Activated naive CD4-positive, alpha-beta T cell treated with anti-CD3 and anti-CD28 coated beads for 36 hours (primary cell): ENCODE measurements around the gene TRHDE. TPM values are rescaled to one million over a fixed set of nuclear protein-coding genes. Genes with fewer than 3 reads are reported as not detected.

Experiments
- CTCF ChIA-PET: fragments of 350-600 bp; sonication (Branson Sonifier 250); formaldehyde crosslinking; loops from one replicate; lab custom pipeline; 2021; ENCODE audit warnings: antibody characterized with exemption; lab: Charles Lee
- DNase-seq: peaks from one replicate; pipeline ENCODE4 v3.0.0-alpha.2; 2020
- H3K27ac Mint-ChIP-seq: one replicate; pipeline ENCODE4 v1.8.0; 2021; ENCODE audit warnings: mild to moderate bottlenecking, mixed read lengths
- H3K27me3 Mint-ChIP-seq: one replicate; pipeline ENCODE4 v1.8.0; 2021; ENCODE audit warnings: low read depth, mixed read lengths
- H3K36me3 Mint-ChIP-seq: one replicate; pipeline ENCODE4 v1.8.0; 2021; ENCODE audit warnings: low read depth, mixed read lengths
- H3K4me1 Mint-ChIP-seq: one replicate; pipeline ENCODE4 v1.8.0; 2021; ENCODE audit warnings: low read depth, mixed read lengths
- H3K4me3 Mint-ChIP-seq: one replicate; pipeline ENCODE4 v1.8.0; 2021; ENCODE audit warnings: mild to moderate bottlenecking, moderate library complexity, mixed read lengths
- H3K9me3 Mint-ChIP-seq: one replicate; pipeline ENCODE4 v1.8.0; 2021; ENCODE audit warnings: mixed read lengths
- intact Hi-C: fragments of 100-400 bp; cut with micrococcal nuclease; formaldehyde crosslinking; loops from one replicate; pipeline ENCODE4 v1.15.1; 2023
- total RNA-seq, 2 experiments: library from RNA; stranded (reverse); gene quantifications; one replicate each; pipeline ENCODE4 v1.2.3, GENCODE V29; 2021

The TRHDE gene
- total RNA-seq, 2 experiments from 2014 or later: not detected

DNA sequence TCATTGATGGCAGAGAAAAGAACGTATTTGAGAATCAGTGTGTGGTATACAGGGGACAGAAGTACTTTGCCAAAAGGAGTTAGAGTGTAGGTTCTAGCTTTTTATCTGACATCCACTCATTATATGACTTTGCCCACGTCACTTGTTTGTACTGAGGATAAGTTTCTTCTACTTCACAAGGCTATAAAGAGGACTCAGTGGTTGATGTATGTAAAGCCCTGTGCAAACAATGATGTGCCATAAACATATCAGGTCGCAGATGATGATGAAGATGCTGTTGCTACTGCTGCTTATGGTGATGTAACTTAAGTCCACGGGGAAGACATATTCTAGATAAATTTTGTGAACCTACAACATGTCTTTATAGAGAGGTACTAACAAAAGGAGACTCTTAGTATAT, 66.3 kb downstream of the TRHDE start:
- no peak overlapping the region for H3K4me3 Mint-ChIP-seq
- intact Hi-C loops: no loop called here
- no peaks in the 10 kb centered on the region for H3K9me3 Mint-ChIP-seq
- CTCF ChIA-PET: interaction anchor here (0.9 kb wide), 1 partner anchor 558 kb away, joined by 3 read pairs; no protein-coding TSS in a partner anchor
- no peak overlapping the region for H3K27ac Mint-ChIP-seq
- H3K27me3 Mint-ChIP-seq: no peaks in the 10 kb centered on the region
- no peaks in the 10 kb centered on the region for H3K36me3 Mint-ChIP-seq
- DNase-seq: no peak
- H3K4me1 Mint-ChIP-seq: no peaks in the 10 kb centered on the region

DNA sequence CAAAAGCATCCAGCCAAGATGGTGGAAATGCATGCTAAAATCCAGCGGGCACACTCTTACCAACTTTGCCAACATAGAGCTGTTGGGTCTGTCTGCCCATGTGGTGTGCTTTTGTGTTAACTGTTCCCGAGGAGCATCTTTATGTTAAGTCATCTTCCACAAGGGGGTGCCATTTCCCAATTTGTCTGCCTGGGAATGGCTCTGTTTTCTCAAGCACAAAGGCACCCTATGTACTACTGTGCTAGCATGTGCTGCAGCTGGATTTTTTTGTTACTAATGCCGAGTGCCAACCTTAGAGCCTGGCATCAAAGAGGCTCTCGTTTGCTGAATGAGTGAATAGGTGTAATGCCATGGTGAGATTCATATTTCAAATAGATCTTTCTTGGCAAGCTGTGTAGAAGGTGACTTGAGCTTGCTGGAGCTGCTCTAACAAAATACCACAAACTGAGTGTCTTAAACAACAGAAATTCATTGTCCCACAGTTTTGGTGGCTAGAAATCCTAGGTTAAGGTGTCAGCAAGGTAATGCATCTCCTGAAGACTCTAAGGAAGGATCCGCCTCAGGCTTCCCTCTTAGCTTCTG, 74.3 kb downstream of the TRHDE start:
- no peak overlapping the region for H3K27ac Mint-ChIP-seq
- no peaks in the 10 kb centered on the region for H3K36me3 Mint-ChIP-seq
- CTCF ChIA-PET: no interaction called here
- no peaks in the 10 kb centered on the region for H3K9me3 Mint-ChIP-seq
- DNase-seq: peak; percentile 68
- no peaks in the 10 kb centered on the region for H3K27me3 Mint-ChIP-seq
- no peaks in the 10 kb centered on the region for H3K4me1 Mint-ChIP-seq
- H3K4me3 Mint-ChIP-seq: no peak overlapping the region
- intact Hi-C loops: loop anchor here (2.0 to 5.0 kb wide), 2 partner anchors 330 to 1971 kb away; no protein-coding TSS in a partner anchor

DNA sequence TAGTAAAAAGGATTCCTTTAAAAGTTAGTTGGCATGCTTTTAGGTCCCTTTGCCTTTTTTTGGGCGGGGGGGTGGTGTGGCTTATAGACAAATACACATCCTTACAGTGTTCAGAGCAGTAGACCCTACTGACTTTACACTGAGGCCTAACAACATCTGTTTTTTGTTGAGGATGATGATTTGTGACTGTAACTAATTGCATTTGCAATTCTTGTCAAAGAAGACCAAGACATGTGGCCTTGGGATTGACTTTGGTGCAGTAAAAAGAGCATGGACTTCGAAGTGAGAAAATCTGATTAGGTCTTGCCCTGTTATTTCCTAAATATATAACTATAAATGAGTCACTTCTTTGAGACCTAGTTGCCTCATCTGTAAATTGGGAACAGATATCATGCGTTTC, 77.3 kb downstream of the TRHDE start:
- Mint-ChIP-seq H3K27me3 (no peaks in the 10 kb centered on the region), H3K36me3 (no peaks in the 10 kb centered on the region), H3K4me1 (no peaks in the 10 kb centered on the region), H3K27ac (no peak overlapping the region), H3K9me3 (no peaks in the 10 kb centered on the region), H3K4me3 (no peak overlapping the region)
- DNase-seq: no peak
- CTCF ChIA-PET: no interaction called here
- intact Hi-C loops: loop anchor here (5.0 kb wide), 1 partner anchor 1968 kb away; no protein-coding TSS in a partner anchor

DNA sequence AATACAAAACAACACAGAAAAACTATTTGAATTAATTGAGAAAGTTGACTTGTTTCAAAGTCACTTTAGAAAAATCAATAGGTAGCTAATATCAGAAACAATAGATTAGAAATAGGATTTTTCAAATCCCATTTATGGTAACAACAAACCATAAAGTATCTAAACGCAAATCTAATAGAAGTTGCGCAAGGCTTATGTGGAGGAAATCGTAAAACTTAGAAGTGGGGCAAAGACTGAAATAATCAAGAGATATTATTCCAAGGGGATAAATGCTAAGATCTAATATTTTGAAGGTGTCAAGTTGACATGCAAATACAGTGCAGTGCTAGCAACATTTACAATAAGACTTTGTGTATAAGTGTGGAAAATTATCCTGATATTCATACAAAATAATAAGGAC, 87.2 kb downstream of the TRHDE start:
- H3K36me3 Mint-ChIP-seq: no peaks in the 10 kb centered on the region
- no peaks in the 10 kb centered on the region for H3K4me1 Mint-ChIP-seq
- no peaks in the 10 kb centered on the region for H3K27me3 Mint-ChIP-seq
- CTCF ChIA-PET: no interaction called here
- H3K4me3 Mint-ChIP-seq: no peak overlapping the region
- DNase-seq: no peak
- peaks cover 3% of the 10 kb centered on the region for H3K9me3 Mint-ChIP-seq
- H3K27ac Mint-ChIP-seq: no peak overlapping the region
- intact Hi-C loops: no loop called here

DNA sequence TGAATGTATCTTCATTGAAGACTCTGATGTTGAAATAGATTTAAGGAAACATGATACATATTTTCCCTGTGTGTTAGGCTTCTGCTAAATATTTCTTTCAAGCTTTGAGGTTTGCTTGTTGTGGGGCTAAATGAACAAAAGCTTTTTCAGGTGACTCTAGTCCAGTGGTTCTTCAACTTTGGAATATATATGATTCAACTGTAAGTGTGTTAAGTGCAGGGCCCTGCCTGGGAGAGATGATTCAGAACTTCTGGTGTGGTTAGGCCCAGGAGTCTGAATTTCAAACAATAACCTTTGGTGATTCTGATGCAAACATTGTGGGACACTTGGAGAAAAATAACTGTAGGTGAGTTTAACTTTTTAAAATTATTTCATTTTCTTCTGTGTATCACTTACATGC, 93.0 kb downstream of the TRHDE start:
- Mint-ChIP-seq H3K4me1 (no peaks in the 10 kb centered on the region), H3K27me3 (no peaks in the 10 kb centered on the region), H3K4me3 (no peak overlapping the region), H3K9me3 (no peaks in the 10 kb centered on the region), H3K27ac (no peak overlapping the region), H3K36me3 (no peaks in the 10 kb centered on the region)
- CTCF ChIA-PET: no interaction called here
- DNase-seq: no peak
- intact Hi-C loops: no loop called here

DNA sequence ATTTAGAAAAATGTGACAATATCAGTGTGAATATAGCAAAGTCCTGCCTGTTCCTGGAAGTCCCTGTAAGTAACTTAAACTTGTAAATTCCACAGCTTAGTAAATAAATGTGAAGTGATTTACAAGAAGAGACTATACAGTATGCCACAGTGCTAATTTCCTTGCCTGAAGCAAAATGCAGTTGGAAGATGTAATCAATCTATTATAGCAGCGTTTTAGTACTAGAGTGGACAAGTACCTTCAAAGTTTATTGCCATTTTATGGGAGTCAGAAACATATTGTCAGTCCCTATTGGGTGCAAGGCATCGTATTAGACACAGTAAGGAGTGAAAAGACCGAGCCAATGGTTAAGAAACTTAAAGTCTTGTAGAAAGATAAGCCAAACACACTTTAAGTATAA, 94.1 kb downstream of the TRHDE start:
- intact Hi-C loops: no loop called here

DNA sequence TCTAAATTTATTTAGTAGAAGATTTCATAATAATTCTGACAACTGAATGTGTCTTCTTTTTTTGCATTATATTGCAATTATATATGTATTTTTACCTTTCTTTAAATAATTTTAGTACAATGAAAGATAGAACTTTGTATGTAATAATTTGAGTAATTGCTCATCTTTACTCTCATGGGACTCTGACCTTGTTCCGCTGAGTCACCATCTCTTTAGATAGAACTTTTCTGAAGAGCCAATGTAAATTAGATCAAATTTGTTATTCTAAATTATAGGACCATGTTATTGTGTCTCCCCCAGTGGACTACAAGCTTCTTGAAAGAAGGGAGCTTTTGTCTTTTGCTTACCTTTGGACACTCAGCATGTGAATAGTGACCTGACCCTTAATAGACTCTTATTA, 96.1 kb downstream of the TRHDE start:
- Mint-ChIP-seq H3K4me3 (no peak overlapping the region), H3K27ac (no peak overlapping the region), H3K4me1 (no peaks in the 10 kb centered on the region), H3K27me3 (no peaks in the 10 kb centered on the region), H3K9me3 (no peaks in the 10 kb centered on the region), H3K36me3 (no peaks in the 10 kb centered on the region)
- intact Hi-C loops: no loop called here
- CTCF ChIA-PET: no interaction called here
- DNase-seq: no peak

More for the DNA sequence above, 94.1 kb downstream of the TRHDE start:
- CTCF ChIA-PET: no interaction called here
- Mint-ChIP-seq H3K27me3 (no peaks in the 10 kb centered on the region), H3K36me3 (no peaks in the 10 kb centered on the region), H3K4me1 (no peaks in the 10 kb centered on the region), H3K4me3 (no peak overlapping the region), H3K27ac (no peak overlapping the region), H3K9me3 (no peaks in the 10 kb centered on the region)
- DNase-seq: no peak

DNA sequence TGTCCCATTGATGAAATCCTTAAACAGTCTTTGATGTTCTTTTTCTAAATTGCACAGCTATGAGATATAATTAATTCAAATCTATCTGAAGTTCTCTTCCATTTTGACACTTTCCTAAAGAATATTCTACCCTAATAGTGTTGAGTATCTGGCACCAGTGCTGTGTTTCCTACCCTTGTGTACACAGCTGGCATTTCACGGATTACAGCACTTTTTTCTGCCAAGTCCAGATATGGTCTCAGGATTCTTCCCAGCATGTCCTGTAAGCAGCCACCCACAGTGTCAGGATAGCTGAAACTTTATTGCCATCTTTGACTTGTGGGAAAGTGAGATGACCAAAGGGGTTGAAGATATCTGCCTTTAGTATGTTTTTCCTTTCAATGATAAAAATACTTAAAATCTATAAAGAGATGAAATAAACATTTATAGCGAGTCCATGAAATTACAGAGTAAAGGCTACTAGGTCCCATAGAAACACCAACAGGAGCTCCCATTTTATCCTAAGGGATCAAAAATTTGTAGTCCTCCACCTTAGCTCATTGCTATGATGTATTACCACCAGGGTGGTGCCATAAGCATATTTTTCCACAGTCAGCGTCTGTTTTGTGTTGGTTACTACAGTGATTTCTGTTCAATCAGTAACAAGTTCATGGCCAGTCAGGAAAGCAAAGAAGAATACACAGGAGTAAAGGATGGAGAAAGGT, 96.7 kb downstream of the TRHDE start:
- no peaks in the 10 kb centered on the region for H3K9me3 Mint-ChIP-seq
- no peak for DNase-seq
- H3K27ac Mint-ChIP-seq: no peak overlapping the region
- H3K27me3 Mint-ChIP-seq: no peaks in the 10 kb centered on the region
- no peaks in the 10 kb centered on the region for H3K36me3 Mint-ChIP-seq
- H3K4me3 Mint-ChIP-seq: no peak overlapping the region
- no peaks in the 10 kb centered on the region for H3K4me1 Mint-ChIP-seq
- intact Hi-C loops: no loop called here
- CTCF ChIA-PET: no interaction called here

DNA sequence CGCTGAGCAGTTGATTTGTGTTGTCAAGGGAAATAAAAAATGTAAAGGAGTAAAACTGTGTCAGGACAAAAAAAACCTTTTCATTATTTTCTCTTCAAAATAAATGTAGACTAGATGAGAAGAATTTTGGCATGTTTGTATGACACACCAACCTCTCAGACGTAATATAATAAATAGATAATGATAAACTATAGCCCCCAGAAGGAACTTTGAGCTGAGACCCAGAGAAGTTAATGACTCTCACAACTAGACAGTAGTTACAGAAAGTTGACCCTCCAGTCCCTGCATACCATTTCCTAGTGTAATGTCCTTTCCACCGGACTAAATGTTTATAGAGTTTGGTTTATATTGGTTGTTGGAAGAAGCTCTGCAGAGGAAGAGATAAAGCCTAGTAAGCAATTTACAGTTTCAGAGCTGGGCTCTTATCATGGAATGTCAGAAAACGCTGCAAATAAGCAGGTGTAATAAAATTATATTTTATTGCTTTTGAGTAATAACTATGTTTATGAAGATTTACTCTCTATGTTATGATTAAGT, 97.3 kb downstream of the TRHDE start:
- intact Hi-C loops: no loop called here
- no peaks in the 10 kb centered on the region for H3K36me3 Mint-ChIP-seq
- H3K27me3 Mint-ChIP-seq: no peaks in the 10 kb centered on the region
- no peak overlapping the region for H3K4me3 Mint-ChIP-seq
- no peak for DNase-seq
- CTCF ChIA-PET: no interaction called here
- H3K9me3 Mint-ChIP-seq: no peaks in the 10 kb centered on the region
- no peaks in the 10 kb centered on the region for H3K4me1 Mint-ChIP-seq
- no peak overlapping the region for H3K27ac Mint-ChIP-seq

DNA sequence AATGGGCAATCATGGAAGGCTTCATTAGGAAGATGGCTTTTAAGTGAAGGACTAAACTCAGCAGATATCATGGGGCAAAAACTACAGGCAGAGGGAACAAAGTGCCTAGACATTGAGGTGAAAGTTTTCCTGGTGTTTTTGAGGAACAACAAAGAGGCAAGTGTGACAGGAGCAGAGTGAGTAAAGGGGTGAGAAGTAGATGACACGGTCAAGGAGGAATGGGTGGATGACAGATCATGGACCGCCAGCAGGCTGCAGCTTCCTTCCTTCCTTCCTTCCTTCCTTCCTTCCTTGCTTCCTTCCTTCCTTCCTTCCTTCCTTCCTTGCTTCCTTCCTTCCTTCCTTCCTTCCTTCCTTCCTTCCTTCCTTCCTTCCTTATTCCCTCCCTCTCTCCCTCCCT, 108.3 kb downstream of the TRHDE start:
- H3K36me3 Mint-ChIP-seq: no peaks in the 10 kb centered on the region
- H3K27ac Mint-ChIP-seq: no peak overlapping the region
- H3K9me3 Mint-ChIP-seq: peaks cover 6% of the 10 kb centered on the region
- H3K4me3 Mint-ChIP-seq: no peak overlapping the region
- CTCF ChIA-PET: no interaction called here
- no peaks in the 10 kb centered on the region for H3K27me3 Mint-ChIP-seq
- DNase-seq: no peak
- no peaks in the 10 kb centered on the region for H3K4me1 Mint-ChIP-seq
- intact Hi-C loops: no loop called here

DNA sequence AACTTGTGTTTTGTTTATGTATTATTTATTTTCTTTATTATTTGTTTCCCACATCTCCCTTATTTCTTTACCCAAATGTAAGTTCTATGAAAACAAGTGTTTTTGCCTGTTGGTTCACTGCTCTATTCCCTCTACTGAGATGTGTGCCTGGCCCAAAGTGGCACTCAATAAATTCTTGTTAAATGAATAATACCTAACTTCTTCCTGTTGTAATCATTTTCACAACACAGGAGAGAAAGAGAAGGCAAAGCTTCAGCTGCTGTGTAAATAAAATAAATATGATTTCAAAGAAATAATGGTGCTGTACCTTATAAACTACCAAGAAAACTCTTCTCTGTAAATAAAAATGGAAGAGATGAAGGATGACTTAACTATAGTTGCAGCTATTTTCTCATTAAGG, 116.2 kb downstream of the TRHDE start:
- intact Hi-C loops: no loop called here
- H3K4me1 Mint-ChIP-seq: no peaks in the 10 kb centered on the region
- CTCF ChIA-PET: no interaction called here
- no peaks in the 10 kb centered on the region for H3K36me3 Mint-ChIP-seq
- peaks cover 5% of the 10 kb centered on the region for H3K9me3 Mint-ChIP-seq
- no peak overlapping the region for H3K4me3 Mint-ChIP-seq
- H3K27ac Mint-ChIP-seq: no peak overlapping the region
- no peaks in the 10 kb centered on the region for H3K27me3 Mint-ChIP-seq
- no peak for DNase-seq

DNA sequence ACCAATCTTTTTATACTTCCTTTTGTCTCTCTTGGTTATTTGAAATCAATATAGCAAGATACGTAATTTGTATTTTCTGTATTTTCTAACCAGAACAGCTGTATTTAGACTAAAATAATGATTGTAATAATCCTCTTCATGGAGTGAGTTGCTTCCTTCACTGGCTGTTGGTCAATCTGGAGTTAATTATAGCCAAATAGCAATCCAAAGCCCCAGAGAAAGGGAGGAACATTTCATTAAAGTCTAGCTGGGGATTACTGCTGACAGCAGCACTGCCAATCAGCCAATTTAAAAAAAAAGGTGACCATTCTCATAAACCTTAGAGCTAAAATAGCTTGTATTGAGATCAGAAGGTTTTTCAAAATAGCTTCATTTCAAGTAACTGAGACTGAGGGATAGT, 118.0 kb downstream of the TRHDE start:
- CTCF ChIA-PET: no interaction called here
- no peak for DNase-seq
- Mint-ChIP-seq H3K36me3 (no peaks in the 10 kb centered on the region), H3K4me3 (no peak overlapping the region), H3K27me3 (no peaks in the 10 kb centered on the region), H3K27ac (no peak overlapping the region), H3K9me3 (peaks cover 5% of the 10 kb centered on the region), H3K4me1 (no peaks in the 10 kb centered on the region)
- intact Hi-C loops: no loop called here

DNA sequence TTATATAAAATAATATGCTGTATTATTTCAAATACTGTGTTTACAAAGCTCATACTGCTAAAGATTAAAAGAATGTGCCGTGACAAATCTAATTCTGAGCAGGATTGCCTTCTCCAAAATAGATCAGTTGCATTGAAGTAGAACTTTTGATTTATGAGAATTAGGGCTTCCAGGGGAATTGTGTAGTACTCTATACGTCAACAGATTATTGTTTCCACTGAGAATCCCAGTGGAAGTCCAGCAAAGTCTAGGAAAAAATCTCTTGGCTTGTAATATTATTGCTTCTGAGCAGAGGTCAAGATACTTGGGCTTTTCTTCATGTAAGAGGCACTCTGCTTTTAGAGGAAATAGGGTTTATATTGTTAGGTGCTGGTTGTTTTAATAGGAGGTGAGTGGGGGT, 133.9 kb downstream of the TRHDE start:
- intact Hi-C loops: no loop called here
- Mint-ChIP-seq H3K27ac (no peak overlapping the region), H3K4me3 (no peak overlapping the region), H3K36me3 (no peaks in the 10 kb centered on the region), H3K4me1 (no peaks in the 10 kb centered on the region), H3K27me3 (no peaks in the 10 kb centered on the region), H3K9me3 (peaks cover 1% of the 10 kb centered on the region)
- no peak for DNase-seq
- CTCF ChIA-PET: no interaction called here
